Stimulated activated CD4-positive, alpha-beta T cell treated with anti-CD3 and anti-CD28 coated beads, TNF-alpha, amount 100 ng/mL, for 24 hours (primary cell): Measurements from ENCODE around the gene SLC16A7.

ENCODE experiments used
- DNase-seq, 3 experiments: peaks; one replicate each; pipeline ENCODE4 v3.0.0-alpha.2; 2020; ENCODE audit warnings: low read depth in 3 of 3

SLC16A7 gene

GRCh38 chr12:59624732-59625460, 29.1 kb downstream of the SLC16A7 start:
- no peak for DNase-seq

- no peak for DNase-seq
Observed at GRCh38 chr12:59626382-59626781, 30.6 kb downstream of the SLC16A7 start.

DNA sequence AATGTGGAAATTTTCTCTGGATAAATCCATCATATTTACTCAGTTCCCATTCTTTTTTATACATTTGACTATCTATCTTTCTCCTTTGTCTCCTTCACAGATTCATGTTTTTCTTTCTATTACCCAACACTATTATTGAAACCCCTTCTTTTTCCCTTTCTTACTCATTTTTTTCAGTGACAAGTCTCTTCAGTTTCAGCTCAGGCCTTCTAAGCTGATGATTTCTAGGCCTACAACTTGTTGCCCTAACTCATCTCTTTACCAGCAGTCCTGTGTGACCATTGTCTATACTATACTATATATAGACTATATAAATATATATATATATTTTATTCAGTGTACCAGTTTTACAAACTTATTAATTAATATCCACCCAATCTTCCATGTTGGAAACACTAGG, 31.8 kb downstream of the SLC16A7 start:
- no peak for DNase-seq

- no peak for DNase-seq
Observed at GRCh38 chr12:59629890-59630289, 34.1 kb downstream of the SLC16A7 start.

DNA sequence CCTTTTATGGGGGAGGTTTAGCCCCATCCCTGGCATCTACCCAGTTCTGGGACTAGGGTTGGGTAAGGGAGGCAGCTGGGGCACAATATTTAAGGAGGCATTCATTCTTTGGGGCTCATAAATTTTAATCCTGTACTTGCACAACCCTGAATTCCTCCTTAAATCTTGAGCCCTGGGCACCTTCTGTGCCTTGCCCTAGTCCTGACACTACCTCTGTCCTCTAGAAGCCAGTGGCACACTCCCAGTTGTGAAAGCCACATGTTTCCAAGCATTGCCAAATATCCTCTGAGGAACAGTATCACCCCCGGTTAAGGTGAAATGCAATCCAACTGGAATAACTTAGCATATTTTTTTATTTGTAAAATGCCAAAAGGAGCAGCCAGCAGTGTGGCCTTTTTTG, 36.6 kb downstream of the SLC16A7 start:
- no peak for DNase-seq

DNA sequence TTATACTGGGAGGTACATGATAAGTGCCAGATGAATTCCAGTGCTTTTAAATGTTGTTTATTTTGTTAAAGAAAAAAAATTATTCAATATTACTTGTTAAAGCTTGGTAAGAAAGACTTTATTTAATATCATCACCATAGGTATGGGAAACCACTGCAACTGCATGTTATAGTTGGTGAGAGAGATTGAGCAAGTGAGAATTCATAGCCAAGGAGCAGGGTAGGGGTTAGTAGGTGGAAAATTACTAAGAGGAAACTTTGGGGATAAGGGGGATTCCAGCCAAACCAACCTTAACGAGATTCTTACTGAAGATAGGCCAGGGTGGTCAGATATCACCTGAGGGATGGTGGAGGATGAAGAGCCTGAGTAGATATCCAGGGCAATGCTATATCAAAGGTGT, 38.4 kb downstream of the SLC16A7 start:
- DNase-seq = no peak

GRCh38 chr12:59636945-59637691, 41.3 kb downstream of the SLC16A7 start:
- DNase-seq = no peak

GRCh38 chr12:59637692-59638070, 41.9 kb downstream of the SLC16A7 start:
- no peak for DNase-seq

- DNase-seq = no peak
Observed at GRCh38 chr12:59643550-59643949, 47.7 kb downstream of the SLC16A7 start.

GRCh38 chr12:59645242-59645641, 49.4 kb downstream of the SLC16A7 start:
- DNase-seq = no peak

DNA sequence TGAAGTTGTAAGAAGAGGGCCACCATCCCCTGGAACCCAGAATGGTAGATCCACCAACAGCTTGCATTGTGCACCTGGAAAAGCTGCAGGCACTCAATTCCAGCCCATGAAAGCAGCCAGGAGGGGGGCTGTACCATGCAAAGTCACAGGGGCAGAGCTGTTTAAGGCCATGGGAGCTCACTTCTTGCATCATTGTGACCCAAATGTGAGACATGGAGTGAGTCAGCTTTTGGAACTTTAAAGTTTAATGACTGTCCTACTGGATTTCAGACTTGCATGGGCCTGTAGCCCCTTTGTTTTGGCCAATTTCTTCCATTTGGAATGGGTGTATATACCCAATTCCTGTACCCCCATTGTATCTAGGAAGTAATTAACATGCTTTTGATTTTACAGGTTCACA, 50.8 kb downstream of the SLC16A7 start:
- DNase-seq = no peak

GRCh38 chr12:59649203-59649602, 53.4 kb downstream of the SLC16A7 start:
- no peak for DNase-seq

- no peak for DNase-seq
Observed at GRCh38 chr12:59650588-59651228, 54.9 kb downstream of the SLC16A7 start.

DNA sequence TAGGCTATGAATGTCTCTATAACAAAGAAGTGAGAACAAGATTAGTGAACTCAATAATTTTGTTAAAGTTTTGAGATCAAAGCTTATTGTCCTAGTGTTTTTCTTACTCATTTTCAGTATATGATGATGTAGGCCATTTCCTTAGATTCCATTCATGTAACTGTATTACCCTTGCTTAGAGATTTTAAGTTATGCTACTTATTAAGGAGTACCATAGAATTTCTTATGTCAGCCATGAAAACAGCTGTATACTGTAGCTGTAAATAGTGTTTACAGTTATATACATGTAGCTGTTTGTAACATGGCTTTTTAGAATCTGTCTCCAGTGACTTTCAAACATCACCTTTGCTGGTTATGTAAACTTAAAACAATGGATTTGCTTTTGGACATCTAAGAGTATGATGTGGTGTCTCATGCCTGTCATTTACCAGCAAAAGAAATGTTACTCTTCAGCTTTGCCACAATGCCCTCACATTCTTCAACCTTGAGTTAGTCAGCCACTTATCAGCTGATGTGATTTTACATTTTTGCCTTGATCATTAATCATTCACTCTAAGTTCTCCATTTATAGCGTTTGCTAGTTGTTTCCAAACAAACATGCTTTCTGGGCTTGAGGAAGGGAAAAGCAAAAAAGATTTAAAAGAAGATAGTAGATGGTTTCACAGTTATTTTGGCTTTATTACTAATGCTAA, 55.5 kb downstream of the SLC16A7 start:
- DNase-seq = no peak

DNA sequence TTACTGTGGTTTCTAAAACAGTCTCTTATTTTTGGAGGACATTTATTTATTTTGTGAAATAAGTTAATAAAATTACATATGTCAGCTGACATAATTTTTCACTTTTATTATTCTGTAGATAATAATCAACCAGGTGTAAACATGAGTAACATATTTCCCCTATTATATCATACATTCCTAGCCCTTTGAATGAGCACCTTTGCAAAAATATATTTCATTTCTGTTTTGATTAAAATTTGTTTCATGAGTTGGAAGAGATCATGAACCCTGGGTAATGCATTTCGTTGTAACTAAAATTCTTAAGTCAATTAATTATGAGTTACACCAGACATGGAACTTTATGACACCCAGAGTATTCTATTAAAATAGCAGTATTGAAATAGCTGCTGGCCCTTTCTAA, 56.3 kb downstream of the SLC16A7 start:
- DNase-seq = no peak

DNA sequence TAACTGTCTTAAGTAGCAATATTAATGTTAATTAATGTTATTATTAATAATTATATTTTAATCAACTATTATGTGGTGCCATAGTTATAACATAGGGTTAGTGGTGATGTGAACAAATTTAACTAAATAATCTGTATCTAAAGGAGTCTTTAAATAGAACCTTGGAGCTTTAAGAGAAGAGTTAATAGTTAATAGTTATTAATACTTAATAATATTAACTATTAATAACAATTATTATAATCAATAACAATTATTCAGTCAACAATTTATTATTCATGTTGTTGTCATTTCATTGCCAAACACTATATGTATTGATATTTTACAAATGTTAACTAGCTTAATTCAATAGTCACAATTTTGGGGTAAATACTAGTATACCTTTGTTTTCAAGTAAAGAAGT, 58.2 kb downstream of the SLC16A7 start:
- DNase-seq = no peak

DNA sequence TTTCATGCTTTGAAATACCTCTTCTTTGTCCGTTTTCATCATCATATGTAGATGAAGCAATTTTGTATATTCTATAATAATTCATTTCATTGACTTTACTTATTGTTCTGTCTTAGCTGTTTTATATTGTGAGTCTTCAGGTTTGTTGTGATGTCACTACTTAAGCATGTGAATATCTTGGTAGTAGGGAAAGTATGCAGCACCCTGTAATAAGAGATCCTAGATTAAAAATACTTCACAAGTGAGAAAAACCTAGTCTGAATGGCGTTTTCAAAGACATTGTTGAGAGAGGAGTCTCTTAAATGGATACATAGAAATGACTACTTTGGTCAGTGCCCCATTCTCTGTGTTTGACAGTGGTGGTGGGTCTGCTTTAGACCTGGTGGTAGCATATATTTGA, 61.4 kb downstream of the SLC16A7 start:
- no peak for DNase-seq

GRCh38 chr12:59657711-59658110, 61.9 kb downstream of the SLC16A7 start:
- DNase-seq = no peak

GRCh38 chr12:59660148-59660547, 64.3 kb downstream of the SLC16A7 start:
- no peak for DNase-seq

DNA sequence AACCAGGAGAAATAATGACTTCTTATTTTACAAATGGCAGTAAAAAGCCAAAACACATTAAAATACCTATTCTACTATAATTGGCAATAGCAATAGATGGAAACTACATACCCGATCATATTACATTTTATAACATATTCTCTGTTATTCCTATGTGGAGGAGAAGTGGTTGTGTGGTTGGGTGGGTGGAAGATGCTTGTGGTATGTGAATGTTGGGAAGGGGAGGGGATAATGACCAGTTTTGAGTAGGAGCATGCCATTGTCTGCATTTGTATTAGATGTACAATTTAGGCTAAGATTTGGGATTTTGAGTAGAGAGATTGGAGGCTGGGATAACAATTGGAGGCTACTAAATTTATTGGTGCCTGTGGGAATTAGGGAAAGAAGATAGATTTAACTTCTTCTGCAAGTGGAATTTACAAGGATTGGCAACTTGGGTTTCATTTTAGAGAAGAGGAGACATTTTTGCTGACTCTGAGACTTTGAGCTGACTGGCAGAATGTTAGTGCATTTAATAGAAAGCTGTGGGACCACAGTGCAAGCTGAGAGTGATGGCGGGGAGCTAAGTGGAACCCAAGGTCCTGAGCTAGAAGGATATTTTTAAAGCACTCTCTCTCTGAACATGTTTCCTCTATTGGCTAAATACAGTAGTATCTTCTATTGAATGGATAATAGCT, 65.2 kb downstream of the SLC16A7 start:
- DNase-seq = no peak

- DNase-seq = no peak
Observed at GRCh38 chr12:59664495-59664894, 68.7 kb downstream of the SLC16A7 start.

DNA sequence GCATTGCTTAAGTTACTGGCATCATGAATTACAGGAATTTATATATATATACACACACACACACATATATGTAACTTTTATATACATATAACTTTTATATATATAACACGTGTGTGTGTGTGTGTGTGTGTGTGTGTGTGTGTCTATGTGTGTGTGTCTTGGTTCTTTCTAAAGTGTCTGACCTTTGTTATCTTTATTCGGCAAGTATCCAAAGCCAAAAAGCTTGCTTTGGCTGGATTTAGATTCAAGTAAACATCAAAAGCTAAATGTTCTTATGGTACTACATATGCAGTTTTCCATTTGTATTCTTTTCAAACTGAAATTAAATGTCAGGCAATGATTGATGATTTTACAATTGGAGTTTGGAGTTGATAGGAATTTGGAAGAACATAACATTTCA, 69.9 kb downstream of the SLC16A7 start:
- no peak for DNase-seq
